ENCODE results near the gene MYMK.

The MYMK gene

DNA sequence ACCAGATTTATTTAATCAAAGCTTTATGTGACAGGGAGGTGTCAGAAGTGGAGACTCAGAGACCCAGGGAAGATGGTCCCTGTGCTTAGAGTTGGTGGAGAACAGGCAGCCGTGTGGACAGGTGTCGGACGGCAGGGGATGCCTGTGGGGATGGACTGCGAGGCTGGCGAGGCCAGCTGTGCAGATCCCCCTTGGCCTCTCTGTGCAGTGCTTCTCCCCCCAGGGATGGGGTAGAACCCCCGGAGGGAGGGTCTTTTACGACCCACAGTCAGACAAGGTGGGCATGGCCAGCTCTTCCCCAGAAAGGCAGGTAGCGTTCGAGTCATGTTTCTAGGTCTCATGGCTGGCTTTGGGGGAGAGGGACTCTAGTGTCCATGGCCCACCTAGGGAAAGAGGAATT is 41.1 kb downstream of the MYMK start:
- peaks cover 2% of the 10 kb centered on the region for H3K9me3 ChIP-seq (ENCODE audit: insufficient read depth, low read depth, low read length)
- no peak overlapping the region for H2BK12ac ChIP-seq (ENCODE audit: low read length)
- no peak overlapping the region for H3K14ac ChIP-seq (ENCODE audit: low read length)
- peaks cover 5 to 12% of the 10 kb centered on the region in 2 experiments for H3K4me1 ChIP-seq (ENCODE audit: control insufficient read depth in 1 of 2, insufficient read depth in 2 of 2, low read length in 2 of 2)
- no peak overlapping the region for H3K4me3 ChIP-seq (ENCODE audit: low read depth, low read length)
- no peak overlapping the region for H2AFZ ChIP-seq (ENCODE audit: insufficient read depth, low read length, poor library complexity)
- H3K27ac ChIP-seq (ENCODE audit: low read depth, low read length) = no peak overlapping the region
- H3K18ac ChIP-seq (ENCODE audit: low read length) = no peak overlapping the region
- H2BK5ac ChIP-seq (ENCODE audit: low read depth, low read length, poor library complexity) = no peak overlapping the region
- H3K4ac ChIP-seq (ENCODE audit: low read depth, low read length) = no peak overlapping the region
- H4K91ac ChIP-seq (ENCODE audit: low read depth, low read length) = no peak overlapping the region
- no peak overlapping the region for H2AK5ac ChIP-seq (ENCODE audit: low read length)
- no peak overlapping the region for H4K12ac ChIP-seq (ENCODE audit: low read depth, low read length)
- no peak overlapping the region for H3K9ac ChIP-seq (ENCODE audit: low read length)
- no peaks in the 10 kb centered on the region for H3K79me2 ChIP-seq (ENCODE audit: control insufficient read depth, insufficient read depth, low read length, poor library complexity)
- H3K79me1 ChIP-seq (ENCODE audit: low read length) = peaks cover 3% of the 10 kb centered on the region
- no peaks in the 10 kb centered on the region for H3K36me3 ChIP-seq (ENCODE audit: control insufficient read depth in 1 of 2, insufficient read depth in 2 of 2, low read length in 2 of 2)
- H4K8ac ChIP-seq (ENCODE audit: low read depth, low read length) = no peak overlapping the region
- no peak overlapping the region for H3K23ac ChIP-seq (ENCODE audit: low read length)
- no peak for DNase-seq
- H3K4me2 ChIP-seq (ENCODE audit: low read length) = no peak overlapping the region
- H3K27me3 ChIP-seq (ENCODE audit: insufficient read depth, low read length) = no peaks in the 10 kb centered on the region
- no CpG with 5 or more reads among the region's 9 CpGs for WGBS (ENCODE audit: extremely low coverage, insufficient coverage, insufficient read length)
- H2BK120ac ChIP-seq (ENCODE audit: insufficient read depth, low read length, poor library complexity) = no peak overlapping the region

DNA sequence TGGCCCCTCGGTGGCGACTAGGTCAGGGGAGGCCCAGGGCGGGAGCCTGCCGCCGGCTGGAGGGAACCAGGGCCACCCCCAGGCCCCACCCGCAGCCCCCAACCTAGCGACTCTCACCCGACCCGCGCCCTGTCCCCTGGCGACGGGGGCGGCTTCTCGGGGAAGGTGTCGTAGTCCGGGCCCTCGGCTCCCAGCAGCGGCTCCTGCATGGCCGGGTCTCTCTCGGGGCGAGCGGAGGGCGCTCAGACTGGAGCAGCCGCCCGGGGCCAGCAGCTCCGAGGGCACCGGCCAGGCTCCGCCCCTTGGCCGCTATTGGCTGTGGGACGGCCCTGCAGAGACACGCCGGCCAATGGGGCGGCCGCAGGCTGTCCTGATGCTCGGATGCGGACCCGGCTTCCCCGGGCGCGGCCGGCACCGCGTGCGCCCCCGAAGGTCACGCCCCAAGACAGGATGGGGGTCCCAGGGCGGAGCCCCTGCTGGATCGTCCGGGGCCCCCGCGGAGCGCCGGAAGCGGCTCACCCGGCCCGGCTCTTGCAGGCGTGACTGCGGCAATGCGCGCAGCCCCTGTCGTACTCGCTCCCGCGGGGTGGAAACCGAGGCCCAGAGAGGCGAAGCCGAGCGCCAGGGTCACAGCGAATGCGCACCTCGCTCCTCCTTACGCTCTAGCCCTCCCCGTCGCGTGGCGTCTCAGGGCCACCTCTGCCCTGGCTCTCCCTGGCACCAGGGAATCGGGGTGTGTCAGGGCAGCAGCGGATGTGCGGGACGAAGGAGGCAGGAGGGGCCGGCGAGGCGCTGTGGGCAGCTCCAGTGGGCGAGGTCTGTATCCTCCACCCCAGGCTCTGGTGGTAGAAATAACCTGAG is 45.7 kb downstream of the MYMK start, which contains the start of gene SLC2A6:
Gene SLC2A6, minus strand, starts transcription at position 249 of the 861 bp plus-strand sequence. Its CDS starts 40 bp downstream, at position 209.
- no CpG with 5 or more reads among the region's 84 CpGs for WGBS (ENCODE audit: extremely low coverage, insufficient coverage, insufficient read length)
- H3K23ac ChIP-seq (ENCODE audit: low read length) = no peak within 1 kb of the TSS
- H2AFZ ChIP-seq (ENCODE audit: insufficient read depth, low read length, poor library complexity) = peak within 1 kb of the TSS; percentile 59
- H2BK12ac ChIP-seq (ENCODE audit: low read length) = no peak within 1 kb of the TSS
- H3K27me3 ChIP-seq (ENCODE audit: insufficient read depth, low read length) = no peaks in the 10 kb centered on the region
- peak within 1 kb of the TSS; percentile 50 for H3K9ac ChIP-seq (ENCODE audit: low read length)
- peak within 1 kb of the TSS; percentile 67 for H3K4me3 ChIP-seq (ENCODE audit: low read depth, low read length)
- H3K4ac ChIP-seq (ENCODE audit: low read depth, low read length) = peak within 1 kb of the TSS; percentile 29
- peaks cover 4% of the 10 kb centered on the region for H3K79me1 ChIP-seq (ENCODE audit: low read length)
- H2AK5ac ChIP-seq (ENCODE audit: low read length) = no peak within 1 kb of the TSS
- H4K91ac ChIP-seq (ENCODE audit: low read depth, low read length) = peak within 1 kb of the TSS; percentile 42
- peak within 1 kb of the TSS; percentile 73 for H4K8ac ChIP-seq (ENCODE audit: low read depth, low read length)
- H3K27ac ChIP-seq (ENCODE audit: low read depth, low read length) = no peak within 1 kb of the TSS
- H3K14ac ChIP-seq (ENCODE audit: low read length) = peak within 1 kb of the TSS; percentile 52
- DNase-seq = peak; percentile 58 to 73
- peak within 1 kb of the TSS; percentile 41 for H2BK120ac ChIP-seq (ENCODE audit: insufficient read depth, low read length, poor library complexity)
- peaks cover 2% of the 10 kb centered on the region for H3K9me3 ChIP-seq (ENCODE audit: insufficient read depth, low read depth, low read length)
- H3K4me1 ChIP-seq (ENCODE audit: control insufficient read depth in 1 of 2, insufficient read depth in 2 of 2, low read length in 2 of 2) = peaks cover 11 to 12% of the 10 kb centered on the region in 2 experiments
- H3K36me3 ChIP-seq (ENCODE audit: control insufficient read depth in 1 of 2, insufficient read depth in 2 of 2, low read length in 2 of 2) = peaks cover 14 to 17% of the 10 kb centered on the region in 2 experiments
- H3K4me2 ChIP-seq (ENCODE audit: low read length) = peak within 1 kb of the TSS; percentile 70
- peak within 1 kb of the TSS; percentile 50 for H2BK5ac ChIP-seq (ENCODE audit: low read depth, low read length, poor library complexity)
- no peaks in the 10 kb centered on the region for H3K79me2 ChIP-seq (ENCODE audit: control insufficient read depth, insufficient read depth, low read length, poor library complexity)
- H4K12ac ChIP-seq (ENCODE audit: low read depth, low read length) = peak within 1 kb of the TSS; percentile 1
- peak within 1 kb of the TSS; percentile 57 for H3K18ac ChIP-seq (ENCODE audit: low read length)

DNA sequence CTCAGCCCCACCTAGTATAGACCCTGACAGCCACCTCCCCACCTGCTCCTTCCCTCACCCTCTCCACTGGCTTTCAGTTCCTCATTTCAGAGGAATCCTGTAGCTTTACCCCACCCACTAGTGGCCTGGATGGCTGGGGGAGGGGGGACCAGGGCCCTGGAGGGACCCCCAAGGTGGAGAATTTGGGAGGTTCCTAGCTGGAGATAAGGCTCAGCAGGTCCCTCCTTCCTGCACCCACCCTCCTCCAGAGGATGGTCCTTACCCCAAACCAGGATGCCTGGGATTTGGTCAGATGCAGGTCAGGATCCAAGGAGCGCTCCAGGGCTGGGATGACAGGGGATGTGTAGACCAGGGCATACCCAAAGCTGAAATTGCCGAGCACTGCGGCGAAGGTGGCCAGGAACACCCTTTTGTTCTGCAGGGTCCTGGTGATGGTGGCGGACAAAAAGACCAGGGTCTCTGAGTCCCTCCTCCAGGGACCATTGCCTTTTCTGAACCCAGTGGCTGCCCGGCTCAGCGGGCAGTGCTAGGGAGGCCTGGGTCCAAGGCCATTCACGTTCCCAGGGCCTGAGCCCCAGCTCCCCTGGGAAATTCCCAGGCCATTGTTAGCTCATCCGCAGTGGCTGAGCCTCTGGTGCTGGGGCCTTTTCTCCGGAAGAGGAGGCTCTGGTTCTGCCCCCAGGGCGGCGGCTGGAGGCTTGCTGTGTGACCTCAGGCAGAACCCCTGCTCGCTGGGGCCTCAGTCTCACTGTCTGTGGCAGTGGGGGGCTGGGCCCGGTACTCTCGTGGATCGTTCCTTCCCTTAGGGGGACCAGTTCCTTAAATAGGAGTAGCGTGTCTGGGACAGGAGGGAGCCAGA is 46.5 kb downstream of the MYMK start:
- peak overlapping the region; percentile 50 for H2BK5ac ChIP-seq (ENCODE audit: low read depth, low read length, poor library complexity)
- H3K4me2 ChIP-seq (ENCODE audit: low read length) = peak overlapping the region; percentile 70
- no CpG with 5 or more reads among the region's 17 CpGs for WGBS (ENCODE audit: extremely low coverage, insufficient coverage, insufficient read length)
- no peaks in the 10 kb centered on the region for H3K9me3 ChIP-seq (ENCODE audit: insufficient read depth, low read depth, low read length)
- H2AK5ac ChIP-seq (ENCODE audit: low read length) = no peak overlapping the region
- DNase-seq = peak; percentile 13 to 30
- H3K4me3 ChIP-seq (ENCODE audit: low read depth, low read length) = peak overlapping the region; percentile 67
- peaks cover 4% of the 10 kb centered on the region for H3K79me1 ChIP-seq (ENCODE audit: low read length)
- no peak overlapping the region for H2BK12ac ChIP-seq (ENCODE audit: low read length)
- H3K14ac ChIP-seq (ENCODE audit: low read length) = peak overlapping the region; percentile 52
- no peaks in the 10 kb centered on the region for H3K27me3 ChIP-seq (ENCODE audit: insufficient read depth, low read length)
- peak overlapping the region; percentile 50 for H3K9ac ChIP-seq (ENCODE audit: low read length)
- peak overlapping the region; percentile 42 for H4K91ac ChIP-seq (ENCODE audit: low read depth, low read length)
- peak overlapping the region; percentile 8 for H2AFZ ChIP-seq (ENCODE audit: insufficient read depth, low read length, poor library complexity)
- H3K23ac ChIP-seq (ENCODE audit: low read length) = no peak overlapping the region
- H3K36me3 ChIP-seq (ENCODE audit: control insufficient read depth in 1 of 2, insufficient read depth in 2 of 2, low read length in 2 of 2) = peaks cover 21 to 24% of the 10 kb centered on the region in 2 experiments
- peak overlapping the region; percentile 73 for H4K8ac ChIP-seq (ENCODE audit: low read depth, low read length)
- peak overlapping the region; percentile 29 for H3K4ac ChIP-seq (ENCODE audit: low read depth, low read length)
- H3K18ac ChIP-seq (ENCODE audit: low read length) = peak overlapping the region; percentile 57
- H4K12ac ChIP-seq (ENCODE audit: low read depth, low read length) = no peak overlapping the region
- no peak overlapping the region for H3K27ac ChIP-seq (ENCODE audit: low read depth, low read length)
- H3K4me1 ChIP-seq (ENCODE audit: control insufficient read depth in 1 of 2, insufficient read depth in 2 of 2, low read length in 2 of 2) = peaks cover 11 to 12% of the 10 kb centered on the region in 2 experiments
- H2BK120ac ChIP-seq (ENCODE audit: insufficient read depth, low read length, poor library complexity) = peak overlapping the region; percentile 41
- no peaks in the 10 kb centered on the region for H3K79me2 ChIP-seq (ENCODE audit: control insufficient read depth, insufficient read depth, low read length, poor library complexity)

DNA sequence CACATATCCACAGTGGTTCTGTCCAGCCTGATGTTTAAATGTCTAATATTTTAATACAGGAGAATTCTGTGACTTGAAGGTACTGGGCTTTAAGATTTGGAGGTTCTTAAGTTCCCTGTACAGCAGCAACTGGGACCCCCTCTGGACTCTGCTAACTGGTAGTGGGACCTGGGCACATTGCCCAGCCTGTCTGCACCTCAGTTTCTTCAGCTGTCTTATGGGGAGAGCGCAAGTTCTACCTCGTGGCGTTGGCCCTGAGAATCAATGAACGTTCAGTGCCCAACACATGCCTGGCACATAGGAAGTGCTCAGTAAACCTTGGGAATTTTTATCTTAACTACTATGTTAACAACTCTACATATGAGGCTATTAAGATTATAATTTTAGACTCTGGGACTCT is 47.3 kb downstream of the MYMK start:
- DNase-seq = no peak
- no peak overlapping the region for H4K91ac ChIP-seq (ENCODE audit: low read depth, low read length)

More for the DNA sequence above, 47.3 kb downstream of the MYMK start:
- Histone ChIP-seq H3K4me3 (ENCODE audit: low read depth, low read length) (no peak overlapping the region), H3K4me2 (ENCODE audit: low read length) (no peak overlapping the region), H3K9me3 (ENCODE audit: insufficient read depth, low read depth, low read length) (no peaks in the 10 kb centered on the region), H3K4ac (ENCODE audit: low read depth, low read length) (no peak overlapping the region), H3K23ac (ENCODE audit: low read length) (no peak overlapping the region), H3K79me1 (ENCODE audit: low read length) (peaks cover 4% of the 10 kb centered on the region), H4K12ac (ENCODE audit: low read depth, low read length) (no peak overlapping the region), H3K18ac (ENCODE audit: low read length) (no peak overlapping the region), H3K36me3 (ENCODE audit: control insufficient read depth in 1 of 2, insufficient read depth in 2 of 2, low read length in 2 of 2) (peaks cover 21 to 27% of the 10 kb centered on the region in 2 experiments), H4K8ac (ENCODE audit: low read depth, low read length) (no peak overlapping the region), H2BK120ac (ENCODE audit: insufficient read depth, low read length, poor library complexity) (no peak overlapping the region), H2AFZ (ENCODE audit: insufficient read depth, low read length, poor library complexity) (no peak overlapping the region), H2BK12ac (ENCODE audit: low read length) (no peak overlapping the region), H3K27me3 (ENCODE audit: insufficient read depth, low read length) (no peaks in the 10 kb centered on the region), H2BK5ac (ENCODE audit: low read depth, low read length, poor library complexity) (no peak overlapping the region), H3K27ac (ENCODE audit: low read depth, low read length) (no peak overlapping the region), H2AK5ac (ENCODE audit: low read length) (no peak overlapping the region), H3K4me1 (ENCODE audit: control insufficient read depth in 1 of 2, insufficient read depth in 2 of 2, low read length in 2 of 2) (peaks cover 11 to 12% of the 10 kb centered on the region in 2 experiments), H3K9ac (ENCODE audit: low read length) (no peak overlapping the region), H3K14ac (ENCODE audit: low read length) (no peak overlapping the region), H3K79me2 (ENCODE audit: control insufficient read depth, insufficient read depth, low read length, poor library complexity) (no peaks in the 10 kb centered on the region)
- no CpG with 5 or more reads among the region's 4 CpGs for WGBS (ENCODE audit: extremely low coverage, insufficient coverage, insufficient read length)
